ENCODE measurements around the gene LZTFL1.

LZTFL1 gene

DNA sequence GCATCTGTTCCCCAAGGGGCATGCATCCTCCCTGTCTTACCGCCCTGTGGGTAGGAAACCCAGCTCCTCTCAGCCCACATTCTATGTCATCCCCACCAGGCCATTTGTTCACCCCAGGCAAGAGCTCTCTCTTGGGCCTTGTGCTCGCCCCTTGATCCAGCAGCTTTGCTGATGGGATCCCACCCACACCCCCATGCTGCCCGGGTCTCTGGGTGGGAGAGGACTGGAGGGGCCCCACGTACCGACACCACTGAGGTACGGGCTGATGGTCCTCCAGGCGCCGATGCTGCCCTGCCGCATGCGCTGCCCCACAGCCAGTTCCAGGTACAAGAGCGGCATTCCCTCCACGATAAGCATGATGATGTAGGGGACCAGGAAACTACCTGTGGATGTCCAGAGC, 60.1 kb downstream of the LZTFL1 start:
- TF ChIP-seq EZH2phosphoT487 (IDR thresholded peaks at IDR 0.05; ENCODE audit: borderline replicate concordance, low read length), result no peak
- TF ChIP-seq, protein P1, sequence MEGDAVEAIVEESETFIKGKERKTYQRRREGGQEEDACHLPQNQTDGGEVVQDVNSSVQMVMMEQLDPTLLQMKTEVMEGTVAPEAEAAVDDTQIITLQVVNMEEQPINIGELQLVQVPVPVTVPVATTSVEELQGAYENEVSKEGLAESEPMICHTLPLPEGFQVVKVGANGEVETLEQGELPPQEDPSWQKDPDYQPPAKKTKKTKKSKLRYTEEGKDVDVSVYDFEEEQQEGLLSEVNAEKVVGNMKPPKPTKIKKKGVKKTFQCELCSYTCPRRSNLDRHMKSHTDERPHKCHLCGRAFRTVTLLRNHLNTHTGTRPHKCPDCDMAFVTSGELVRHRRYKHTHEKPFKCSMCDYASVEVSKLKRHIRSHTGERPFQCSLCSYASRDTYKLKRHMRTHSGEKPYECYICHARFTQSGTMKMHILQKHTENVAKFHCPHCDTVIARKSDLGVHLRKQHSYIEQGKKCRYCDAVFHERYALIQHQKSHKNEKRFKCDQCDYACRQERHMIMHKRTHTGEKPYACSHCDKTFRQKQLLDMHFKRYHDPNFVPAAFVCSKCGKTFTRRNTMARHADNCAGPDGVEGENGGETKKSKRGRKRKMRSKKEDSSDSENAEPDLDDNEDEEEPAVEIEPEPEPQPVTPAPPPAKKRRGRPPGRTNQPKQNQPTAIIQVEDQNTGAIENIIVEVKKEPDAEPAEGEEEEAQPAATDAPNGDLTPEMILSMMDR (IDR thresholded peaks at IDR 0.05; ENCODE audit: low read depth, low read length, poor library complexity, severe bottlenecking), result no peak
- H3K27me3 ChIP-seq (ENCODE audit: control insufficient read depth, low read length), result no peaks in the 10 kb centered on the region
- H3K4me1 ChIP-seq (ENCODE audit: control insufficient read depth, low read length), result no peaks in the 10 kb centered on the region
- no peaks in the 10 kb centered on the region for H3K36me3 ChIP-seq (ENCODE audit: control insufficient read depth, low read length)
- no peaks in the 10 kb centered on the region for H3F3A ChIP-seq (ENCODE audit: control insufficient read depth, insufficient read depth)
- no peaks in the 10 kb centered on the region for H3K9me2 ChIP-seq (replicated peaks; ENCODE audit: control insufficient read depth, low read length)
- no peak overlapping the region for H3K4me3 ChIP-seq (ENCODE audit: low read length)
- H4K20me1 ChIP-seq (ENCODE audit: control insufficient read depth, insufficient read depth, low read depth, low read length), result no peaks in the 10 kb centered on the region
- no peaks in the 10 kb centered on the region for H3K9me3 ChIP-seq (ENCODE audit: control insufficient read depth, insufficient read depth, low read length)
- no peaks in the 10 kb centered on the region for H3K79me2 ChIP-seq (ENCODE audit: control insufficient read depth, low read length)
- H3K27ac ChIP-seq (ENCODE audit: low read depth, low read length), result no peak overlapping the region
- H3K4me2 ChIP-seq (ENCODE audit: low read length), result no peak overlapping the region

DNA sequence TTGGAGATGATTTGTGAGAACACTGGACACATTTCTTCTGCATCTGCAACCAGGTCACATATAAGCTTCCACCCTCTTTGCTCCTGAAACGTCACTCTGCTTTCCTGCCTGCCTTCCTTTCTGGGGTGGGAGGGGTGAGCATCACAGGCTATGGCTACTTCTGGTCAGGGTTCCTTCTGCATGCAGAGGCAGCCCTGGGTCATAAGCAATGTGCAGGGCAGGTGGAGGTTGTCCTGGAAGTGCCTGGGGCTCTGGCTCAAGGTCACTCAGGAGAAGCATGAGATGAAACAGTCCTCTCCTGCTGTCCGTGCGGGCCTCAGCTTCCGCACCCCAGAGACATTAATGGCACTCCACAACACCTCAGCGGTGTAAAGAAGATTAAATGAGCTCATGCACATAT, 60.6 kb downstream of the LZTFL1 start:
- TF ChIP-seq, protein P1 (IDR thresholded peaks at IDR 0.05; ENCODE audit: low read depth, low read length, poor library complexity, severe bottlenecking), result no peak
- TF ChIP-seq EZH2phosphoT487 (IDR thresholded peaks at IDR 0.05; ENCODE audit: borderline replicate concordance, low read length), result no peak
- no peaks in the 10 kb centered on the region for H3F3A ChIP-seq (ENCODE audit: control insufficient read depth, insufficient read depth)
- no peaks in the 10 kb centered on the region for H3K9me3 ChIP-seq (ENCODE audit: control insufficient read depth, insufficient read depth, low read length)
- H3K27me3 ChIP-seq (ENCODE audit: control insufficient read depth, low read length), result no peaks in the 10 kb centered on the region
- no peak overlapping the region for H3K4me2 ChIP-seq (ENCODE audit: low read length)
- H3K36me3 ChIP-seq (ENCODE audit: control insufficient read depth, low read length), result no peaks in the 10 kb centered on the region
- H4K20me1 ChIP-seq (ENCODE audit: control insufficient read depth, insufficient read depth, low read depth, low read length), result no peaks in the 10 kb centered on the region
- no peak overlapping the region for H3K4me3 ChIP-seq (ENCODE audit: low read length)
- H3K4me1 ChIP-seq (ENCODE audit: control insufficient read depth, low read length), result no peaks in the 10 kb centered on the region
- no peaks in the 10 kb centered on the region for H3K9me2 ChIP-seq (replicated peaks; ENCODE audit: control insufficient read depth, low read length)
- H3K79me2 ChIP-seq (ENCODE audit: control insufficient read depth, low read length), result no peaks in the 10 kb centered on the region
- no peak overlapping the region for H3K27ac ChIP-seq (ENCODE audit: low read depth, low read length)

- Histone ChIP-seq H3K4me1 (ENCODE audit: control insufficient read depth, low read length) (no peaks in the 10 kb centered on the region), H4K20me1 (ENCODE audit: control insufficient read depth, insufficient read depth, low read depth, low read length) (no peaks in the 10 kb centered on the region), H3K4me3 (ENCODE audit: low read length) (no peak overlapping the region), H3K9me2 (replicated peaks; ENCODE audit: control insufficient read depth, low read length) (no peaks in the 10 kb centered on the region), H3K36me3 (ENCODE audit: control insufficient read depth, low read length) (no peaks in the 10 kb centered on the region), H3K27me3 (ENCODE audit: control insufficient read depth, low read length) (no peaks in the 10 kb centered on the region), H3K27ac (ENCODE audit: low read depth, low read length) (no peak overlapping the region), H3K79me2 (ENCODE audit: control insufficient read depth, low read length) (no peaks in the 10 kb centered on the region), H3K4me2 (ENCODE audit: low read length) (no peak overlapping the region), H3F3A (ENCODE audit: control insufficient read depth, insufficient read depth) (no peaks in the 10 kb centered on the region), H3K9me3 (ENCODE audit: control insufficient read depth, insufficient read depth, low read length) (no peaks in the 10 kb centered on the region)
- no peak for TF ChIP-seq EZH2phosphoT487 (IDR thresholded peaks at IDR 0.05; ENCODE audit: borderline replicate concordance, low read length)
- TF ChIP-seq, protein P1 (IDR thresholded peaks at IDR 0.05; ENCODE audit: low read depth, low read length, poor library complexity, severe bottlenecking), result no peak
Observed at GRCh38 chr3:45779746-45780735, 61.9 kb downstream of the LZTFL1 start.

Measured in DOHH2 (cell line).